Measurements from ENCODE around the gene VCL. TPM values are rescaled to one million over a fixed set of nuclear protein-coding genes. Genes with fewer than 3 reads are reported as not detected.

VCL gene
- total RNA-seq, 1 experiment from 2014 or later: 176 TPM

DNA sequence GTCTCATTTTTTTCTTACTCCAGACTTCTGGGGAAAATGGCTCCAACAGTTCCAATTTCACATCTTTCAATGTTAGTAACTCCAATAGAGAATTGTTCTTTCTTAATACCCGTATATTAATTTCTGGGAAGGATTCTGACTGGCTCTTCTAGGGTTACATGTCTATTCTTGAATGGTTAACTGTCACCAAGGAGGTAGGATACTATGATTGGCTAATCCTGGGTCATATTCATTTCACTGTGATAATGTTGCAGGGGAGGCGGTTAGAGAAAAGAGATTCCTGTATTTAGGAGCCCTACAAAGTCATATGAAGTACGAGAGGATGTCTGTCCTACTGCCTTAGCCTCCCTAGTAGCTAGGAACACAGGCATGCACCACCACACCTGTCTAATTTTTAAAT is 16.1 kb upstream of the VCL start:
- H3K36me3 ChIP-seq (ENCODE audit: insufficient read depth, low read length, poor library complexity, severe bottlenecking): no peaks in the 10 kb centered on the region
- POLR2A ChIA-PET (ENCODE audit: low non-redundant PET): no interaction called here
- H3K9me3 ChIP-seq (ENCODE audit: low read depth, low read length, poor library complexity, severe bottlenecking): no peaks in the 10 kb centered on the region
- BruUV-seq (replicated peaks): no TSS peak
- CTCF ChIA-PET: no interaction called here
- H3K27ac ChIP-seq (ENCODE audit: low read depth, low read length, poor library complexity, severe bottlenecking): no peak overlapping the region
- TF ChIP-seq, protein P1, sequence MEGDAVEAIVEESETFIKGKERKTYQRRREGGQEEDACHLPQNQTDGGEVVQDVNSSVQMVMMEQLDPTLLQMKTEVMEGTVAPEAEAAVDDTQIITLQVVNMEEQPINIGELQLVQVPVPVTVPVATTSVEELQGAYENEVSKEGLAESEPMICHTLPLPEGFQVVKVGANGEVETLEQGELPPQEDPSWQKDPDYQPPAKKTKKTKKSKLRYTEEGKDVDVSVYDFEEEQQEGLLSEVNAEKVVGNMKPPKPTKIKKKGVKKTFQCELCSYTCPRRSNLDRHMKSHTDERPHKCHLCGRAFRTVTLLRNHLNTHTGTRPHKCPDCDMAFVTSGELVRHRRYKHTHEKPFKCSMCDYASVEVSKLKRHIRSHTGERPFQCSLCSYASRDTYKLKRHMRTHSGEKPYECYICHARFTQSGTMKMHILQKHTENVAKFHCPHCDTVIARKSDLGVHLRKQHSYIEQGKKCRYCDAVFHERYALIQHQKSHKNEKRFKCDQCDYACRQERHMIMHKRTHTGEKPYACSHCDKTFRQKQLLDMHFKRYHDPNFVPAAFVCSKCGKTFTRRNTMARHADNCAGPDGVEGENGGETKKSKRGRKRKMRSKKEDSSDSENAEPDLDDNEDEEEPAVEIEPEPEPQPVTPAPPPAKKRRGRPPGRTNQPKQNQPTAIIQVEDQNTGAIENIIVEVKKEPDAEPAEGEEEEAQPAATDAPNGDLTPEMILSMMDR (conservative IDR thresholded peaks at IDR 0.05; ENCODE audit: low read depth, low read length): no peak
- TF ChIP-seq EZH2 (IDR thresholded peaks at IDR 0.05; ENCODE audit: borderline replicate concordance, low read depth, low read length, poor library complexity, severe bottlenecking): no peak
- no peak overlapping the region for H3K4me3 ChIP-seq (ENCODE audit: low read depth, low read length, poor library complexity, severe bottlenecking)
- peaks cover 5% of the 10 kb centered on the region for H3K4me1 ChIP-seq (ENCODE audit: insufficient read depth, low read length, poor library complexity, severe bottlenecking)
- no peak for DNase-seq (ENCODE audit: low spot score)
- intact Hi-C loops (cut with micrococcal nuclease; ENCODE audit: unreplicated experiment): no loop called here
- no peaks in the 10 kb centered on the region for H3K27me3 ChIP-seq (replicated peaks; ENCODE audit: insufficient read depth, low read depth, low read length, poor library complexity)

DNA sequence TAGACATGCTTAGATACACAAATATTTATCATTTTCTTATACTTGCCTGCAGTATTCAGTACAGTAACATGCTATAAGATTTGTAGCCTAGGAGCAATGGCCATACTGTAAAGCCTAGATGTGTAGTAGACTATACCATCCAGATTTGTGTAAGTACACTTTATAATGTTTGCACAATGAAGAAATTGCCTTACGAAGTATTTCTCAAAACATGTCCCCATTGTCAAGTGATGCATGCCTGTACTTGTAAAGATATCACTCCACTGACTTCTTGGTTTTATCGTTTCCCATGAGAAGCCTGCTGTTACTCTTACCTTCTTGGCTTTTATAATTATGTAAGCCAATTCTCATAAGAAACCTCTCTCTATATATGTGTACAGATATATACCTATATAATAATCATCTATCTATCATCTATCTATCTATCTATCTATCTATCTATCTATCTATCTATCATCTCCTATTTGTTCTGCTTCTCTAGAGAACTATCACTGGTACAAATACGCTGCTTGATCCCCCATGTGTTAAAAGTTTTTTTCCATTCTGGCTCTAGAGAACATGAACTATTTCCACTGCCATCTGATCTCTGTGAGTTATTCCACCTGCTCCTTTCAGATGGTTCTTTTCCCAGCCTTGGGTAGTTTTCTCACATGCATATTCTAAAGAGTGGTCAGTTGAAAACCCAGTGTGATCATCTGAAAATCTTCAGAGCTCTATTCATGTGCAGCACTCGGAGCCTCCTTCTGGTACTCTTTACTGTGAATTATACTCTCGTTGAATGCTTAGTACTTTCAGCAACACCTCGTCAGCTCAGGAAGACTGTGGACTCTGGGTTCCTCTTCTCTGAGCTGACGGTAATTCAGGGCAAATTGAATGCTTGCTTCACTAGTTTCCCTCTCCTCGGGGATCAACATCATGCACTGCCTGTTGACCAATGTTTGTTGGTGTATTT is 14.5 kb upstream of the VCL start:
- no peak for DNase-seq (ENCODE audit: low spot score)
- TF ChIP-seq, protein P1 (conservative IDR thresholded peaks at IDR 0.05; ENCODE audit: low read depth, low read length): no peak
- TF ChIP-seq EZH2 (IDR thresholded peaks at IDR 0.05; ENCODE audit: borderline replicate concordance, low read depth, low read length, poor library complexity, severe bottlenecking): no peak
- no peaks in the 10 kb centered on the region for H3K36me3 ChIP-seq (ENCODE audit: insufficient read depth, low read length, poor library complexity, severe bottlenecking)
- peaks cover 5% of the 10 kb centered on the region for H3K4me1 ChIP-seq (ENCODE audit: insufficient read depth, low read length, poor library complexity, severe bottlenecking)
- ChIA-PET POLR2A (ENCODE audit: low non-redundant PET) (interaction anchor here (0.6 kb wide), 1 partner anchor 11 kb away, joined by 3 read pairs; no protein-coding TSS in a partner anchor), CTCF (no interaction called here)
- intact Hi-C loops (cut with micrococcal nuclease; ENCODE audit: unreplicated experiment): no loop called here
- BruUV-seq (replicated peaks): no TSS peak
- no peaks in the 10 kb centered on the region for H3K27me3 ChIP-seq (replicated peaks; ENCODE audit: insufficient read depth, low read depth, low read length, poor library complexity)
- H3K9me3 ChIP-seq (ENCODE audit: low read depth, low read length, poor library complexity, severe bottlenecking): no peaks in the 10 kb centered on the region
- H3K27ac ChIP-seq (ENCODE audit: low read depth, low read length, poor library complexity, severe bottlenecking): no peak overlapping the region
- no peak overlapping the region for H3K4me3 ChIP-seq (ENCODE audit: low read depth, low read length, poor library complexity, severe bottlenecking)

DNA sequence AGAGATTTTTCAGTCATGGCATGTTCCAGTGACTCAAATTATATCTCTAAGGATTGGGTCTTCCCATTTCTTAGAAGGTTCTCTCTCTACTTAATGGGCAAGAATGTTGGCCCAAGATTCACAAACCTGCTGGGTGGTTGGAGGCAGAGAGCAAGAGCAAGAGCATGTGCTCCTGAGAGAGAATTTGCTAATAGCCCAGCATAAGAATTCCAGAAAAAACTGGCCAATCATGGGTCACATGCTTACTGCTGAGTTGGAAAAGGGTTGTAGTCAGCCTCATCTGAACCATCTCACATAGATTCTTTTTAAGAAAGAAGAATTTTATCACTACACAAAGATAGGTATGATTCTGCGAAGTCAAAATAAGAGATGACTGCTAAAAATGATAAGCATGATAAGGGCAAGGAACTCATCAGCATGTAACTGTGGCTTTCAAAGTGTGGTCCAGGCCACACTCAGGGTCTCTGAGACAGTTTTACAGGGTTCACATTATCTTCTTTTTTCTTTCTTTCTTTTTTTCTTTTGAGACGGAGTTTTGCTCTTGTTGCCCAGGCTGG is 8.2 kb upstream of the VCL start:
- ChIA-PET CTCF (no interaction called here), POLR2A (ENCODE audit: low non-redundant PET) (no interaction called here)
- H3K36me3 ChIP-seq (ENCODE audit: insufficient read depth, low read length, poor library complexity, severe bottlenecking): no peaks in the 10 kb centered on the region
- intact Hi-C loops (cut with micrococcal nuclease; ENCODE audit: unreplicated experiment): no loop called here
- no peaks in the 10 kb centered on the region for H3K27me3 ChIP-seq (replicated peaks; ENCODE audit: insufficient read depth, low read depth, low read length, poor library complexity)
- TF ChIP-seq, protein P1 (conservative IDR thresholded peaks at IDR 0.05; ENCODE audit: low read depth, low read length): no peak
- no peak for TF ChIP-seq EZH2 (IDR thresholded peaks at IDR 0.05; ENCODE audit: borderline replicate concordance, low read depth, low read length, poor library complexity, severe bottlenecking)
- H3K4me1 ChIP-seq (ENCODE audit: insufficient read depth, low read length, poor library complexity, severe bottlenecking): peaks cover 1% of the 10 kb centered on the region
- BruUV-seq (replicated peaks): no TSS peak
- no peak for DNase-seq (ENCODE audit: low spot score)
- no peaks in the 10 kb centered on the region for H3K9me3 ChIP-seq (ENCODE audit: low read depth, low read length, poor library complexity, severe bottlenecking)
- H3K4me3 ChIP-seq (ENCODE audit: low read depth, low read length, poor library complexity, severe bottlenecking): no peak overlapping the region
- no peak overlapping the region for H3K27ac ChIP-seq (ENCODE audit: low read depth, low read length, poor library complexity, severe bottlenecking)

All from A673 (cell line).